Neural progenitor cell (in vitro differentiated cells): ENCODE results near the gene MED26. TPM values are rescaled to one million over a fixed set of nuclear protein-coding genes. Genes with fewer than 3 reads are reported as not detected.
A peak's percentile ranks its signal among the peaks of the same experiment; 100 is the strongest.

Source experiments
- DNase-seq: peaks from one replicate; pipeline ENCODE4 v3.0.0-alpha.2; 2016; ENCODE audit warnings: low spot score
- H2AFZ ChIP-seq: fragments of 200-600 bp; sonication (generic); replicated peaks from 2 replicates; pipeline ENCODE4 v1.6.1; 2016; ENCODE audit warnings: antibody characterized with exemption
- H3F3A ChIP-seq: fragments of 200-600 bp; sonication (generic); 2 replicates; pipeline ENCODE4 v1.6.1; 2016; ENCODE audit warnings: antibody characterized with exemption, low read depth
- H3K27ac ChIP-seq: fragments of 200-600 bp; sonication (generic); 2 replicates; pipeline ENCODE4 v1.5.1; 2016; ENCODE audit warnings: mild to moderate bottlenecking
- H3K27me3 ChIP-seq: fragments of 200-600 bp; sonication (generic); 2 replicates; pipeline ENCODE4 v1.6.1; 2016; ENCODE audit warnings: mild to moderate bottlenecking, moderate library complexity
- H3K36me3 ChIP-seq: fragments of 200-600 bp; sonication (generic); 2 replicates; pipeline ENCODE4 v1.5.1; 2016
- H3K4me1 ChIP-seq: fragments of 200-600 bp; sonication (generic); 2 replicates; pipeline ENCODE4 v1.6.1; 2016; ENCODE audit warnings: mixed run types
- H3K4me2 ChIP-seq: fragments of 200-600 bp; sonication (generic); 2 replicates; pipeline ENCODE4 v1.6.1; 2016
- H3K4me3 ChIP-seq: fragments of 200-600 bp; sonication (generic); 2 replicates; pipeline ENCODE4 v1.5.1; 2016
- H3K79me2 ChIP-seq: fragments of 200-600 bp; sonication (generic); 2 replicates; pipeline ENCODE4 v1.6.1; 2016; ENCODE audit warnings: low read depth
- H3K9ac ChIP-seq: fragments of 200-600 bp; sonication (generic); 2 replicates; pipeline ENCODE4 v1.6.1; 2016
- H3K9me3 ChIP-seq: fragments of 200-600 bp; sonication (generic); 2 replicates; pipeline ENCODE4 v1.5.1; 2016; ENCODE audit warnings: low read depth
- H4K20me1 ChIP-seq: fragments of 200-600 bp; sonication (generic); 2 replicates; pipeline ENCODE4 v1.6.1; 2016; ENCODE audit warnings: low read depth
- H3K27ac Mint-ChIP-seq: 3 replicates; pipeline ENCODE4 v1.8.0; 2021; ENCODE audit warnings: mixed read lengths
- H3K27me3 Mint-ChIP-seq: 2 replicates; pipeline ENCODE4 v1.8.0; 2022; ENCODE audit warnings: low read depth, mild to moderate bottlenecking, inconsistent platforms, moderate library complexity, mixed read lengths; ENCODE audit not compliant: insufficient read depth
- H3K36me3 Mint-ChIP-seq: 3 replicates; pipeline ENCODE4 v1.8.0; 2021; ENCODE audit warnings: mixed read lengths
- H3K4me1 Mint-ChIP-seq: 3 replicates; pipeline ENCODE4 v1.8.0; 2021; ENCODE audit warnings: mixed read lengths
- H3K4me3 Mint-ChIP-seq: 3 replicates; pipeline ENCODE4 v1.8.0; 2021; ENCODE audit warnings: mild to moderate bottlenecking, moderate library complexity, mixed read lengths
- H3K9me3 Mint-ChIP-seq: 3 replicates; pipeline ENCODE4 v1.8.0; 2020; ENCODE audit warnings: mixed read lengths
- CTCF ChIP-seq: fragments of 200-600 bp; sonication (generic); IDR thresholded peaks from 2 replicates; pipeline ENCODE4 v1.5.1; 2017; ENCODE audit warnings: antibody characterized with exemption, mild to moderate bottlenecking
- EZH2 ChIP-seq: fragments of 200-600 bp; sonication (generic); IDR thresholded peaks from 2 replicates; pipeline ENCODE4 v1.6.1; 2017; ENCODE audit warnings: antibody characterized with exemption, mild to moderate bottlenecking, moderate library complexity
- EZH2phosphoT487 ChIP-seq: fragments of 200-600 bp; sonication (generic); IDR thresholded peaks from 2 replicates; pipeline ENCODE4 v1.6.1; 2017; ENCODE audit warnings: antibody characterized with exemption
- total RNA-seq: library from RNA; depleted of rRNA; stranded (reverse); fragments of >200 nt; gene quantifications from 2 replicates; pipeline ENCODE4 v1.2.3, GENCODE V29; 2015; ENCODE audit warnings: low replicate concordance

MED26 gene
- total RNA-seq, 1 donor from 2014 or later = 7.4 TPM

- peak overlapping the region; percentile 15 for H3K27ac Mint-ChIP-seq
- H3K27me3 Mint-ChIP-seq = peaks cover 4% of the 10 kb centered on the region
- H3K4me3 Mint-ChIP-seq = no peak overlapping the region
- no peak overlapping the region for H3K4me3 ChIP-seq
- peaks cover 14% of the 10 kb centered on the region for H3F3A ChIP-seq
- H3K9me3 ChIP-seq = no peaks in the 10 kb centered on the region
- H3K36me3 Mint-ChIP-seq = peaks cover 3% of the 10 kb centered on the region
- H3K36me3 ChIP-seq = no peaks in the 10 kb centered on the region
- TF ChIP-seq EZH2phosphoT487 (no peak), CTCF (no peak), EZH2 (no peak)
- no peak for DNase-seq
- no peak overlapping the region for H2AFZ ChIP-seq
- no peak overlapping the region for H3K9ac ChIP-seq
- H3K9me3 Mint-ChIP-seq = no peaks in the 10 kb centered on the region
- peaks cover 93% of the 10 kb centered on the region for H4K20me1 ChIP-seq
- H3K4me2 ChIP-seq = no peak overlapping the region
- H3K27ac ChIP-seq = no peak overlapping the region
- peaks cover 91% of the 10 kb centered on the region for H3K79me2 ChIP-seq
- H3K4me1 Mint-ChIP-seq = peaks cover 71% of the 10 kb centered on the region
- peaks cover 32% of the 10 kb centered on the region for H3K4me1 ChIP-seq
- H3K27me3 ChIP-seq = no peaks in the 10 kb centered on the region
Measured at GRCh38 chr19:16588824-16589577, 39.0 kb downstream of the MED26 start.

GRCh38 chr19:16587833-16588823 lies 39.9 kb downstream of the MED26 start:
- H3K27me3 Mint-ChIP-seq = peaks cover 4% of the 10 kb centered on the region
- Histone ChIP-seq H3F3A (peaks cover 16% of the 10 kb centered on the region), H3K9me3 (no peaks in the 10 kb centered on the region), H3K27ac (no peak overlapping the region), H3K79me2 (peaks cover 92% of the 10 kb centered on the region), H3K9ac (peak overlapping the region; percentile 32), H4K20me1 (peaks cover 93% of the 10 kb centered on the region), H3K4me3 (no peak overlapping the region), H3K27me3 (no peaks in the 10 kb centered on the region), H3K36me3 (no peaks in the 10 kb centered on the region), H3K4me2 (peak overlapping the region; percentile 45), H3K4me1 (peaks cover 35% of the 10 kb centered on the region), H2AFZ (no peak overlapping the region)
- DNase-seq = no peak
- TF ChIP-seq EZH2 (no peak), CTCF (no peak), EZH2phosphoT487 (no peak)
- no peak overlapping the region for H3K4me3 Mint-ChIP-seq
- H3K27ac Mint-ChIP-seq = peak overlapping the region; percentile 65
- no peaks in the 10 kb centered on the region for H3K9me3 Mint-ChIP-seq
- no peaks in the 10 kb centered on the region for H3K36me3 Mint-ChIP-seq
- peaks cover 74% of the 10 kb centered on the region for H3K4me1 Mint-ChIP-seq

- Mint-ChIP-seq H3K27me3 (peaks cover 4% of the 10 kb centered on the region), H3K9me3 (no peaks in the 10 kb centered on the region), H3K27ac (no peak overlapping the region), H3K4me3 (no peak overlapping the region), H3K36me3 (no peaks in the 10 kb centered on the region), H3K4me1 (peaks cover 65% of the 10 kb centered on the region)
- H3K27me3 ChIP-seq = no peaks in the 10 kb centered on the region
- no peaks in the 10 kb centered on the region for H3K9me3 ChIP-seq
- no peaks in the 10 kb centered on the region for H3K36me3 ChIP-seq
- H3K9ac ChIP-seq = peak overlapping the region; percentile 32
- H3K79me2 ChIP-seq = peaks cover 93% of the 10 kb centered on the region
- H3K4me1 ChIP-seq = peaks cover 35% of the 10 kb centered on the region
- H3K27ac ChIP-seq = no peak overlapping the region
- no peak for DNase-seq
- no peak for TF ChIP-seq EZH2
- no peak for TF ChIP-seq CTCF
- TF ChIP-seq EZH2phosphoT487 = no peak
- H3K4me3 ChIP-seq = no peak overlapping the region
- H2AFZ ChIP-seq = no peak overlapping the region
- peaks cover 92% of the 10 kb centered on the region for H4K20me1 ChIP-seq
- peak overlapping the region; percentile 45 for H3K4me2 ChIP-seq
- H3F3A ChIP-seq = peaks cover 16% of the 10 kb centered on the region
Measured at GRCh38 chr19:16586991-16587832, 40.8 kb downstream of the MED26 start.
